ENCODE results near the gene MOV10L1. TPM values are rescaled to one million over a fixed set of nuclear protein-coding genes. Genes with fewer than 3 reads are reported as not detected.

Gene MOV10L1
- total and polyA plus RNA-seq, 2 experiments from 2014 or later = 0.73 to 1.8 TPM

DNA sequence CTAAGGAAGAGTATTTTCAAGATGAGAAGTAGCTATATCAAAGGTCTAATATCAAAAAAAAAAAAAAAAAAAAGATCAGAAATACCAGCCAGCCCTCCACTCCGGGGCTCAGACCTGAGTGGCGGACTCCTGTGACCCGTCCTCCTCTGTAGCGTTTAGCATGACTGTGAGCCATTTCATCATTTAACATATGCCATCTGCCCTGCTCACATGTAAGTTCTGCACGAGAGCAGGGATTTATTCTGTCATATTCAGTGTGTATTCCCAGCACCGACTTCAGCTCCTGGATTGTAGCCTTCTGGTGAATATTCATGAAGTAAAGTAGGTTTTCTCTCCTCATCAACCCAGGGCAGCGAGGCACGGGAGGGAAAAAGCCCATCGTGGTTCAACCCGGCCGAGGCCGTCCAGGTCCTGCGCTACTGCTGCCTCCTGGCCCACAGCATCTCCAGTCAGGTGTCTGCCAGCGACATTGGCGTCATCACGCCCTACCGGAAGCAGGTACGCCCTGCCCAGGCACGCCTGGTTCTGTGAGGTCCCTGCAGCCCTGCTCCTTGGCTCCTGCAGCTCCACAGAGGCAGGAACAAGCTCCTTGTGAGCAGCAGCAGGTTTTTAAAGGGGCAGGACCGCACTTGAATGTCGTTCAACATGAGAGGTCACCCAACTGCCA lies 68.0 kb downstream of the MOV10L1 start (continued):
- TF ChIP-seq NANOG (IDR thresholded peaks at IDR 0.05; ENCODE audit: borderline replicate concordance) (no peak), ZNF114 (CRISPR knock-in tag; IDR thresholded peaks at IDR 0.05) (no peak), EZH2 (IDR thresholded peaks at IDR 0.05; ENCODE audit: low read depth, unreplicated experiment) (no peak), POLR2AphosphoS5 (IDR thresholded peaks at IDR 0.05; ENCODE audit: low read depth) (no peak)
- TF ChIP-seq, protein P1, sequence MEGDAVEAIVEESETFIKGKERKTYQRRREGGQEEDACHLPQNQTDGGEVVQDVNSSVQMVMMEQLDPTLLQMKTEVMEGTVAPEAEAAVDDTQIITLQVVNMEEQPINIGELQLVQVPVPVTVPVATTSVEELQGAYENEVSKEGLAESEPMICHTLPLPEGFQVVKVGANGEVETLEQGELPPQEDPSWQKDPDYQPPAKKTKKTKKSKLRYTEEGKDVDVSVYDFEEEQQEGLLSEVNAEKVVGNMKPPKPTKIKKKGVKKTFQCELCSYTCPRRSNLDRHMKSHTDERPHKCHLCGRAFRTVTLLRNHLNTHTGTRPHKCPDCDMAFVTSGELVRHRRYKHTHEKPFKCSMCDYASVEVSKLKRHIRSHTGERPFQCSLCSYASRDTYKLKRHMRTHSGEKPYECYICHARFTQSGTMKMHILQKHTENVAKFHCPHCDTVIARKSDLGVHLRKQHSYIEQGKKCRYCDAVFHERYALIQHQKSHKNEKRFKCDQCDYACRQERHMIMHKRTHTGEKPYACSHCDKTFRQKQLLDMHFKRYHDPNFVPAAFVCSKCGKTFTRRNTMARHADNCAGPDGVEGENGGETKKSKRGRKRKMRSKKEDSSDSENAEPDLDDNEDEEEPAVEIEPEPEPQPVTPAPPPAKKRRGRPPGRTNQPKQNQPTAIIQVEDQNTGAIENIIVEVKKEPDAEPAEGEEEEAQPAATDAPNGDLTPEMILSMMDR (conservative IDR thresholded peaks at IDR 0.05; ENCODE audit: low read depth in 2 of 2) = no peak
- TF ChIP-seq, protein P2, sequence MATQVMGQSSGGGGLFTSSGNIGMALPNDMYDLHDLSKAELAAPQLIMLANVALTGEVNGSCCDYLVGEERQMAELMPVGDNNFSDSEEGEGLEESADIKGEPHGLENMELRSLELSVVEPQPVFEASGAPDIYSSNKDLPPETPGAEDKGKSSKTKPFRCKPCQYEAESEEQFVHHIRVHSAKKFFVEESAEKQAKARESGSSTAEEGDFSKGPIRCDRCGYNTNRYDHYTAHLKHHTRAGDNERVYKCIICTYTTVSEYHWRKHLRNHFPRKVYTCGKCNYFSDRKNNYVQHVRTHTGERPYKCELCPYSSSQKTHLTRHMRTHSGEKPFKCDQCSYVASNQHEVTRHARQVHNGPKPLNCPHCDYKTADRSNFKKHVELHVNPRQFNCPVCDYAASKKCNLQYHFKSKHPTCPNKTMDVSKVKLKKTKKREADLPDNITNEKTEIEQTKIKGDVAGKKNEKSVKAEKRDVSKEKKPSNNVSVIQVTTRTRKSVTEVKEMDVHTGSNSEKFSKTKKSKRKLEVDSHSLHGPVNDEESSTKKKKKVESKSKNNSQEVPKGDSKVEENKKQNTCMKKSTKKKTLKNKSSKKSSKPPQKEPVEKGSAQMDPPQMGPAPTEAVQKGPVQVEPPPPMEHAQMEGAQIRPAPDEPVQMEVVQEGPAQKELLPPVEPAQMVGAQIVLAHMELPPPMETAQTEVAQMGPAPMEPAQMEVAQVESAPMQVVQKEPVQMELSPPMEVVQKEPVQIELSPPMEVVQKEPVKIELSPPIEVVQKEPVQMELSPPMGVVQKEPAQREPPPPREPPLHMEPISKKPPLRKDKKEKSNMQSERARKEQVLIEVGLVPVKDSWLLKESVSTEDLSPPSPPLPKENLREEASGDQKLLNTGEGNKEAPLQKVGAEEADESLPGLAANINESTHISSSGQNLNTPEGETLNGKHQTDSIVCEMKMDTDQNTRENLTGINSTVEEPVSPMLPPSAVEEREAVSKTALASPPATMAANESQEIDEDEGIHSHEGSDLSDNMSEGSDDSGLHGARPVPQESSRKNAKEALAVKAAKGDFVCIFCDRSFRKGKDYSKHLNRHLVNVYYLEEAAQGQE (IDR thresholded peaks at IDR 0.05; ENCODE audit: unreplicated experiment) = no peak
- TF ChIP-seq, protein P3, sequence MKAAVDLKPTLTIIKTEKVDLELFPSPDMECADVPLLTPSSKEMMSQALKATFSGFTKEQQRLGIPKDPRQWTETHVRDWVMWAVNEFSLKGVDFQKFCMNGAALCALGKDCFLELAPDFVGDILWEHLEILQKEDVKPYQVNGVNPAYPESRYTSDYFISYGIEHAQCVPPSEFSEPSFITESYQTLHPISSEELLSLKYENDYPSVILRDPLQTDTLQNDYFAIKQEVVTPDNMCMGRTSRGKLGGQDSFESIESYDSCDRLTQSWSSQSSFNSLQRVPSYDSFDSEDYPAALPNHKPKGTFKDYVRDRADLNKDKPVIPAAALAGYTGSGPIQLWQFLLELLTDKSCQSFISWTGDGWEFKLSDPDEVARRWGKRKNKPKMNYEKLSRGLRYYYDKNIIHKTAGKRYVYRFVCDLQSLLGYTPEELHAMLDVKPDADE (IDR thresholded peaks at IDR 0.05) = no peak

DNA sequence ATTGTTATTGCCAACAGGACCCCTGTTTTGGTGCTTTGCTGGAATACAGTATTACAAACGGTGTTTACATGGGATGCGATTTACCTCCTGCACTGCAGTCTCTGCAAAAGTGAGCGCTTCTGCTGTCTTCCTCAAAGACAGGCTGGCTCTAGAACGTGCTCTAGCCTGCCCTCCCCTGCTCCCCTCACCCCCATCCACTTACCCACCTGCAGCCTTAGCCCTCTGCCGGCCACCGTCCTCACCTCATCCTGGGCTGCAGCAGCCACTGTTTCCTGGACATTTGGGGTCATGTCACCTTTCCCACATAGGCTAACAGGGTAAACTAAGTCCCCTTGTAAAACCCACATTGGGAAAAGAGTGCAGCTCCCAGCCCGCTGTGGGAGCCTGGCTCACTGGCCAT lies 71.1 kb downstream of the MOV10L1 start:
- Mint-ChIP-seq H3K4me3 (no peak overlapping the region), H3K27me3 (ENCODE audit: insufficient read depth, low read depth, poor library complexity) (peaks cover 17% of the 10 kb centered on the region), H3K36me3 (ENCODE audit: low read depth) (no peaks in the 10 kb centered on the region), H3K9me3 (no peaks in the 10 kb centered on the region; the same call in 2 of the 3 replicates), H3K4me1 (peaks cover 14% of the 10 kb centered on the region), H3K27ac (no peak overlapping the region)
- no peak for TF ChIP-seq EZH2phosphoT487 (IDR thresholded peaks at IDR 0.05; ENCODE audit: unreplicated experiment)
- TF ChIP-seq, protein P2 (IDR thresholded peaks at IDR 0.05; ENCODE audit: unreplicated experiment) = no peak
- TF ChIP-seq CREB1 (CRISPR knock-in tag; IDR thresholded peaks at IDR 0.05; ENCODE audit: low read depth) = no peak
- no peak for TF ChIP-seq ZNF331 (CRISPR knock-in tag; IDR thresholded peaks at IDR 0.05; ENCODE audit: low read depth)
- no peak for TF ChIP-seq POLR2AphosphoS5 (IDR thresholded peaks at IDR 0.05; ENCODE audit: low read depth)
- H3K4me3 ChIP-seq = no peak overlapping the region
- H4K20me1 ChIP-seq (replicated peaks; ENCODE audit: insufficient read depth) = no peaks in the 10 kb centered on the region
- no peak overlapping the region for H2AFZ ChIP-seq
- H3K79me2 ChIP-seq (replicated peaks; ENCODE audit: insufficient read depth) = no peaks in the 10 kb centered on the region
- DNase-seq (ENCODE audit: low spot score) = no peak
- no peaks in the 10 kb centered on the region for H3K9me2 ChIP-seq (ENCODE audit: insufficient read depth)
- H3K27ac ChIP-seq (ENCODE audit: low read depth) = no peak overlapping the region
- H3K4me1 ChIP-seq (ENCODE audit: insufficient read depth) = no peaks in the 10 kb centered on the region; the same call in 1 of the 2 replicates
- H3K4me2 ChIP-seq = no peak overlapping the region
- peak; percentile 64 for ATAC-seq
- no peaks in the 10 kb centered on the region for H3F3A ChIP-seq (replicated peaks; ENCODE audit: low read depth)
- H3K36me3 ChIP-seq (ENCODE audit: insufficient read depth) = no peaks in the 10 kb centered on the region
- no peaks in the 10 kb centered on the region for H3K27me3 ChIP-seq (ENCODE audit: insufficient read depth)

Measured in GM23338 (cell line).